ENCODE measurements around the gene ZCCHC24. TPM values are rescaled to one million over a fixed set of nuclear protein-coding genes. Genes with fewer than 3 reads are reported as not detected.

The ZCCHC24 gene
- total and polyA plus RNA-seq, 2 of the 8 experiments (the other 6 are each of a cell fraction or from before 2014, with no cell fraction given) = 3.9 to 6.9 TPM

DNA sequence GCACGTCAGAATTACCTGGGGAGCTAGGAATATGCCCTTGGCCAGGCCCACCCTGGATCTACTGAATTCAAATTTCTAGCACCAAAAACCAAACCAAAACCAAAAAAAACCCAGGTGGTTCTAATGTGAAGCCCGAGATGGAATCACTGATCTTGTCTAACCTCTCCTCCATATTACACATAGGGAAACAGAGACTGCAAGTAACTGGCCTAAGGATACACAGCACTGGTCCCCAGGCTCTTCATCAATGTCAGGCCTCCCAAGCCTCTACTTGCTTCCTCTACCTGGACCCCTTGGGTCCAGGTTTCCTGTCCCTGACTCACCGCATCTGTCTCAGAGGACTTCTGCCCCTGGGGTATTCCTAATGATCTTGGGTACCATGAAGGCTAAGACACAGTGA is 30.7 kb downstream of the ZCCHC24 start:
- Histone ChIP-seq H3K36me3 (ENCODE audit: control insufficient read depth in 2 of 4, insufficient read depth in 4 of 4, low read length in 3 of 4) (no peaks in the 10 kb centered on the region), H3K4me3 (ENCODE audit: extremely low read depth in 1 of 4, insufficient read depth in 2 of 4, low read depth in 3 of 4, low read length in 4 of 4) (no peak overlapping the region), H3K23me2 (ENCODE audit: low read depth, low read length) (no peaks in the 10 kb centered on the region), H3K4ac (replicated peaks; ENCODE audit: insufficient read length, low read depth, low read length) (no peak overlapping the region), H3K9ac (replicated peaks in 1 of 4; ENCODE audit: extremely low read depth in 1 of 4, low read depth in 3 of 4, low read length in 3 of 4) (no peak overlapping the region), H3K18ac (ENCODE audit: extremely low read depth, low read length) (no peak overlapping the region), H3K4me2 (ENCODE audit: insufficient read depth in 1 of 2, low read depth in 2 of 2, low read length in 2 of 2) (no peak overlapping the region), H4K91ac (replicated peaks; ENCODE audit: insufficient read length, low read length) (no peak overlapping the region), H2AK5ac (ENCODE audit: low read depth, low read length) (no peak overlapping the region), H4K20me1 (replicated peaks in 1 of 2; ENCODE audit: control insufficient read depth in 1 of 2, insufficient read depth in 2 of 2, low read length in 2 of 2) (peaks cover 2 to 3% of the 10 kb centered on the region in 2 experiments), H3K27me3 (replicated peaks in 1 of 4; ENCODE audit: control insufficient read depth in 3 of 4, extremely low read depth in 1 of 4, insufficient read depth in 3 of 4, low read length in 3 of 4) (no peaks in the 10 kb centered on the region), H2BK5ac (ENCODE audit: low read depth, low read length) (no peak overlapping the region), H2BK120ac (replicated peaks; ENCODE audit: low read depth, low read length) (no peak overlapping the region), H3K56ac (replicated peaks; ENCODE audit: insufficient read length, low read depth, low read length) (no peak overlapping the region), H2BK20ac (ENCODE audit: low read length) (no peak overlapping the region), H2BK15ac (ENCODE audit: low read length) (no peak overlapping the region), H3K79me2 (ENCODE audit: control insufficient read depth in 1 of 2, insufficient read depth in 2 of 2, low read length in 2 of 2) (no peaks in the 10 kb centered on the region), H4K8ac (ENCODE audit: extremely low read depth, insufficient read depth, low read length) (no peak overlapping the region), H3K14ac (ENCODE audit: insufficient read length) (no peak overlapping the region), H4K5ac (ENCODE audit: insufficient read length, low read depth, low read length) (no peak overlapping the region), H3K27ac (ENCODE audit: low read depth, low read length) (no peak overlapping the region), H3K79me1 (ENCODE audit: low read depth, low read length) (no peaks in the 10 kb centered on the region), H2AFZ (ENCODE audit: low read length) (no peak overlapping the region), H2BK12ac (ENCODE audit: low read depth, low read length) (no peak overlapping the region), H3K23ac (ENCODE audit: insufficient read length) (no peak overlapping the region), H3K4me1 (replicated peaks in 1 of 4; ENCODE audit: control insufficient read depth in 3 of 4, insufficient read depth in 4 of 4, low read length in 3 of 4) (peaks cover 0 to 5% (median 1%) of the 10 kb centered on the region in 4 experiments; a peak in 5 of 7 replicates), H3K9me3 (ENCODE audit: insufficient read depth in 2 of 2, low read depth in 1 of 2, low read length in 1 of 2) (no peaks in the 10 kb centered on the region)
- FAIRE-seq (no peak), DNase-seq (ENCODE audit: low read depth in 1 of 2, low spot score in 2 of 2) (no peak)
- ChIA-PET POLR2A (ENCODE audit: partially characterized antibody) (no interaction called here), CTCF (ENCODE audit: partially characterized antibody) (interaction anchor here (1.1 to 1.6 kb wide), 4 partner anchors 14 to 156 kb away, joined by 3 to 4 read pairs (median 3); no protein-coding TSS in a partner anchor)
- 90% methylated on average over 3 of the region's 3 CpGs; no CpG with 5 or more reads in 1 of the 2 experiments for whole genome bisulfite sequencing, 2 experiments (ENCODE audit: extremely low coverage in 1 of 2, insufficient coverage in 1 of 2, insufficient read length in 1 of 2, insufficient replicate concordance in 2 of 2, low coverage in 1 of 2, low lambda C conversion rate in 2 of 2, missing lambda C conversion rate in 1 of 2)
- TF ChIP-seq CHD2 (IDR thresholded peaks at IDR 0.05; ENCODE audit: low read length) = no peak
- TF ChIP-seq RNF2 (IDR thresholded peaks at IDR 0.05; ENCODE audit: borderline replicate concordance, low read depth, low read length, missing control alignments, poor library complexity, severe bottlenecking) = no peak
- TF ChIP-seq NANOG (IDR thresholded peaks at IDR 0.05; ENCODE audit: insufficient read depth, low read depth, low read length, poor library complexity, severe bottlenecking) = no peak
- TF ChIP-seq TEAD4 (IDR thresholded peaks at IDR 0.05; ENCODE audit: low read depth, low read length) = no peak
- TF ChIP-seq POLR2A (IDR thresholded peaks at IDR 0.05; ENCODE audit: control extremely low read depth in 1 of 2, low read depth in 2 of 2, low read length in 2 of 2) = no peak
- TF ChIP-seq SAP30 (IDR thresholded peaks at IDR 0.05; ENCODE audit: insufficient read depth, insufficient replicate concordance, low read length) = no peak
- no peak for TF ChIP-seq CHD1 (IDR thresholded peaks at IDR 0.05; ENCODE audit: low read depth, low read length)
- TF ChIP-seq CTBP2 (IDR thresholded peaks at IDR 0.05; ENCODE audit: borderline replicate concordance, insufficient read depth, insufficient read length, low read length) = no peak
- no peak for TF ChIP-seq SIN3A (conservative IDR thresholded peaks at IDR 0.05 in 1 of 2, IDR thresholded peaks at IDR 0.05 in 1 of 2; ENCODE audit: low read depth in 1 of 2, low read length in 2 of 2)
- no peak for TF ChIP-seq TAF1 (IDR thresholded peaks at IDR 0.05; ENCODE audit: low read depth, low read length)
- TF ChIP-seq JUND (IDR thresholded peaks at IDR 0.05; ENCODE audit: low read length) = no peak
- TF ChIP-seq, protein P1, sequence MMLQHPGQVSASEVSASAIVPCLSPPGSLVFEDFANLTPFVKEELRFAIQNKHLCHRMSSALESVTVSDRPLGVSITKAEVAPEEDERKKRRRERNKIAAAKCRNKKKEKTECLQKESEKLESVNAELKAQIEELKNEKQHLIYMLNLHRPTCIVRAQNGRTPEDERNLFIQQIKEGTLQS (IDR thresholded peaks at IDR 0.05; ENCODE audit: insufficient read depth, low read depth, low read length) = no peak
- TF ChIP-seq MAFK (IDR thresholded peaks at IDR 0.05; ENCODE audit: low read depth, low read length) = no peak
- TF ChIP-seq SRF (IDR thresholded peaks at IDR 0.05; ENCODE audit: low read depth, low read length) = no peak
